Esophagus muscularis mucosa (tissue), 3 donors: ENCODE data around the gene PLCH1.

ENCODE experiments used
- CTCF ChIP-seq, 3 experiments: fragments of 200-600 bp in 2 of 3; fragments of 450-650 bp in 1 of 3; sonication (generic) in 2 of 3; IDR thresholded peaks; one replicate each; pipeline ENCODE4 v1.5.1; 2017 to 2019; ENCODE audit warnings: antibody characterized with exemption in 3 of 3, mild to moderate bottlenecking in 2 of 3, moderate library complexity in 1 of 3
- POLR2A ChIP-seq: fragments of 450-650 bp; IDR thresholded peaks from one replicate; pipeline ENCODE4 v1.6.1; 2017; ENCODE audit warnings: antibody characterized with exemption, moderate library complexity, mild to moderate bottlenecking, low read depth
- POLR2AphosphoS5 ChIP-seq, 2 donors: sonication (generic); formaldehyde crosslinking; IDR thresholded peaks; one replicate each; pipeline ENCODE4 v1.6.1; 2017; ENCODE audit warnings: antibody characterized with exemption in 2 of 2

GRCh38 chr3:155431856-155432570 is 312.9 kb downstream of the PLCH1 start:
- TF ChIP-seq POLR2A (no peak), CTCF (IDR thresholded peaks at IDR 0.05) (no peak), POLR2AphosphoS5 (IDR thresholded peaks at IDR 0.05) (no peak)
